Kidney (tissue), 14 donors: ENCODE data around the gene ARL15. TPM values are rescaled to one million over a fixed set of nuclear protein-coding genes. Genes with fewer than 3 reads are reported as not detected.

Source experiments
- DNase-seq, 5 donors: peaks; one replicate each; pipeline ENCODE4 v3.0.0-alpha.2; 2013 to 2020
- FAIRE-seq: peaks from 2 replicates; lab custom pipeline; 2012; peaks lifted over from hg19 to GRCh38; lab: Jason Lieb, UNC
- H3K27ac ChIP-seq, 2 donors: one replicate each; pipeline ENCODE4 v1.7.0; 2013; ENCODE audit warnings: low read depth in 2 of 2, low read length in 2 of 2, inconsistent platforms in 1 of 2
- H3K27me3 ChIP-seq: one replicate; pipeline ENCODE4 v1.7.1; 2013; ENCODE audit warnings: low read length, inconsistent platforms; ENCODE audit not compliant: control insufficient read depth, insufficient read depth
- H3K36me3 ChIP-seq, 3 donors: one replicate each; pipeline versions ENCODE4 v1.7.0 to v1.7.1; 2013; ENCODE audit warnings: low read length in 3 of 3, control low read depth in 1 of 3, inconsistent platforms in 1 of 3; ENCODE audit not compliant: insufficient read depth in 3 of 3, control insufficient read depth in 2 of 3
- H3K4me1 ChIP-seq, 3 donors: one replicate each; pipeline versions ENCODE4 v1.7.0 to v1.7.1; 2013; ENCODE audit warnings: low read length in 3 of 3, inconsistent platforms in 1 of 3, low read depth in 1 of 3; ENCODE audit not compliant: control insufficient read depth in 2 of 3, insufficient read depth in 2 of 3
- H3K4me3 ChIP-seq, 3 donors: one replicate each; pipeline versions ENCODE4 v1.7.0 to v1.8.1; 2013; ENCODE audit warnings: low read length in 3 of 3, control low read depth in 1 of 3, inconsistent platforms in 1 of 3
- H3K9ac ChIP-seq, 3 donors: one replicate each; pipeline versions ENCODE4 v1.7.0 to v1.7.1; 2013; ENCODE audit warnings: low read length in 3 of 3, control low read depth in 1 of 3, inconsistent platforms in 1 of 3
- H3K9me3 ChIP-seq, 3 donors: one replicate each; pipeline versions ENCODE4 v1.7.0 to v1.7.1; 2013; ENCODE audit warnings: low read length in 3 of 3, control low read depth in 1 of 3, inconsistent platforms in 1 of 3; ENCODE audit not compliant: control insufficient read depth in 2 of 3, insufficient read depth in 1 of 3
- intact Hi-C: fragments of 100-400 bp; cut with DNase I; formaldehyde crosslinking; loops from one replicate; pipeline ENCODE4 v1.11.1; 2022
- polyA plus RNA-seq: library from polyadenylated mRNA; stranded (reverse); fragments of 350-450 nt; fragmentation: Illumina TruSeq; extraction: RNeasy Lipid Tissue Mini Kit (QIAGEN cat#74804); gene quantifications from one replicate; pipeline ENCODE4 v1.2.3, GENCODE V29; 2014; ENCODE audit warnings: low read depth, low replicate concordance; ENCODE audit not compliant: insufficient read depth
- total RNA-seq: library from RNA; stranded (reverse); fragmentation: NEBNext Ultra II Directional; extraction: Animal tissue kit (Norgen Biotek cat#: 25700); gene quantifications from one replicate; pipeline ENCODE4 v1.2.1, GENCODE V29; 2021
- TF ChIP-seq, protein P1 (sequence below): IDR thresholded peaks from 3 replicates; pipeline ENCODE4 v1.5.1; 2012; ENCODE audit warnings: mild to moderate bottlenecking, moderate library complexity, borderline replicate concordance; ENCODE audit not compliant: insufficient read depth; ENCODE audit errors: extremely low read depth
- donor health status: control.
- donor health status: control.
- donor health status: control.
- donor health status: control.
- donor health status: control.
- donor health status: DM: yes; HTN: yes; CAD: no.
- donor health status: Normal renal cell carcinoma (clear cell type).

ARL15 gene
- total and polyA plus RNA-seq, 2 donors from 2014 or later, result 21.1 to 36.6 TPM

DNA sequence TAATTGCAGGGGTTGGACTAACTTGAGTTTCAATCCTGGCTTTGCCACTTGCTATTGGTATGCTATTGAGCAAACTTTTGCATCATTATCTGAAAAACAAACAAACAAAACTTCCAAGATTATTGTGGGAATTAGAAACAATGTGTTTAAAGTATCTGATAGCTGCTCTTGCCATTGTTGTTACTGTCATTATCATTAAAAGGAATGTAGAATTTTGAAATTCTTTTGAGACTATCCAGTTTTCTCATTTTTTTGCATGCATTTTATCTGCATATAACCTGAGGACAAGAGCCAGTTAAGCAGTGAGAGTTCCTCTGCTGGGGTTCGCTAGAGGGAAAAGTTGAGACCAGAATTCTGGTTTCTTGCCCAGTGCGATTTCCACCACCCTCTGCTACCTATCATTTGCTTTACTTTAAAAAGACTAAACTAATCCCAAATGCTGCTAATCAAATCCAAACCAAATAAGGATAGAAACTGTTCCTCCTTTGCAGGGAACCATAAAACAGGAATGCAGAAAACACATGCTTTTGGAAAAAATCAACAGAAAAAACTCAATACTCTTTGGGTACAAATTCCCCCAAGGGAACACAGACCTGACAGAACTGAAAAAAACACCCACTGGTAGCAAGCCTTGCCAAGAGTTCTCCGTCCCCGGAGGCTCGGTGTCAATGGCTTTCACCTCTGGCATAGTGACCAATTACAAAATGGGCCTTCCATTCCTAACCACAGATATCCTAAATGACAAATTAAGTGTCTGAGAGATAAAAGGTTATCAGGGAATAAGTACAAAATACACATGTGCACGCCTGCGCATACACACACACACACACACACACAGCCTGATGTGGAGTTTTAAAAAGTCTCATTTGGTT is 373.7 kb downstream of the ARL15 start:
- FAIRE-seq (no peak), DNase-seq (peak; percentile 51 to 90 (median 77))
- H3K27me3 ChIP-seq, result no peaks in the 10 kb centered on the region
- no peak overlapping the region for H3K9ac ChIP-seq
- H3K9me3 ChIP-seq, result no peaks in the 10 kb centered on the region
- peaks cover 0 to 3% (median 0%) of the 10 kb centered on the region in 3 donors for H3K4me1 ChIP-seq
- no peak overlapping the region for H3K4me3 ChIP-seq
- TF ChIP-seq, protein P1, sequence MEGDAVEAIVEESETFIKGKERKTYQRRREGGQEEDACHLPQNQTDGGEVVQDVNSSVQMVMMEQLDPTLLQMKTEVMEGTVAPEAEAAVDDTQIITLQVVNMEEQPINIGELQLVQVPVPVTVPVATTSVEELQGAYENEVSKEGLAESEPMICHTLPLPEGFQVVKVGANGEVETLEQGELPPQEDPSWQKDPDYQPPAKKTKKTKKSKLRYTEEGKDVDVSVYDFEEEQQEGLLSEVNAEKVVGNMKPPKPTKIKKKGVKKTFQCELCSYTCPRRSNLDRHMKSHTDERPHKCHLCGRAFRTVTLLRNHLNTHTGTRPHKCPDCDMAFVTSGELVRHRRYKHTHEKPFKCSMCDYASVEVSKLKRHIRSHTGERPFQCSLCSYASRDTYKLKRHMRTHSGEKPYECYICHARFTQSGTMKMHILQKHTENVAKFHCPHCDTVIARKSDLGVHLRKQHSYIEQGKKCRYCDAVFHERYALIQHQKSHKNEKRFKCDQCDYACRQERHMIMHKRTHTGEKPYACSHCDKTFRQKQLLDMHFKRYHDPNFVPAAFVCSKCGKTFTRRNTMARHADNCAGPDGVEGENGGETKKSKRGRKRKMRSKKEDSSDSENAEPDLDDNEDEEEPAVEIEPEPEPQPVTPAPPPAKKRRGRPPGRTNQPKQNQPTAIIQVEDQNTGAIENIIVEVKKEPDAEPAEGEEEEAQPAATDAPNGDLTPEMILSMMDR, result no peak
- no peak overlapping the region for H3K27ac ChIP-seq
- no peaks in the 10 kb centered on the region for H3K36me3 ChIP-seq
- intact Hi-C loops, result no loop called here

DNA sequence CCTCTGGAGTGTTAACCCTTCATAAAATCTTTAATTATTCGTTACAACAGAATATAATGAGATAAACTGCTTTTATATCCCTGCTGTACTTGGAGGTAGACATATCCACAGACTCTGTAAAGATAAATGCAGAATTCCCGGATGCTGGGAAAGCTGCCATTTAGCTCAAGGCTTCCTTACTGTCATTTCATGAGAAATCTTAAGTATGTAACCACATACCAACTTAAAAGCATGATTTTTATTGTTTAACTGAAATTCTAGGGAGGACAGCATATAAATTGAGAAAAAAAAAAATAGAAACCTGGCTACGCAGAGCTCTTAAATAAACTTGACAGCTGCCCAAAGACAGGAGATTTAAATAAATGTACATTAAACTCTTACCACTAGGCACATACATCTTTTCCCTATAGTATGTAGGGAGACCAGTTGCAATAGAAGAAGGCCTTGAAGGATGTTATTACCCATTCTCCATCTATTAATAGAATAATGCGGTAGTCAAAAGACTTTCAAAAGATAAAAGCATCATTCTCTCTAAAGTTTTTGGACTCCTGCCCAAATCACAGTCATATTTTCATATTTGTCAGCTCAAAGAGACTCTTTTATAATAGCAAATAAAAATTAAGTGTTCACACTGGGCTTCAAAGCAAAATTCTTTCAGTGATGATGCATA is 376.1 kb downstream of the ARL15 start:
- intact Hi-C loops, result no loop called here
- FAIRE-seq, result no peak
- DNase-seq, result peak in 3 of 5 donors; percentile 27 to 86 (median 64)

DNA sequence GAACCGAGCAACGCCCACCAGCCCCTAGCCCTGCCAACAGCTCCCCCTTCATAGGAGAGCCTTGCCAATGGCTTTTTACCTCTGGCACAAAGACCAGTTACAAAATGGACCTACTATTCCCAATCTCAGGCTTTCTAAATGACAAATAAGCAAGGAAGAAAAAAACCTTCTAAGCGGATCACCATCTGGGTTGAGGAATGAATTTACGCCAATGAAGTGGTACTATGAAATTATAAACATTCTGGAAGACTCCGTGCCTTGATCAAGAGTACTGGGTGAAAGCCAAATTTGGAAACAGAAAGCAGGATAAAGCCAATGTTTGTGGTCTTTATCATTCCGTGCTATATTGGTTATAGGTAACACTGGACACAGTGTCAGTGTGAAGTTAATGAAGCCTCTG is 378.0 kb downstream of the ARL15 start:
- intact Hi-C loops, result no loop called here
- no peaks in the 10 kb centered on the region for H3K36me3 ChIP-seq
- peaks cover 0 to 3% (median 0%) of the 10 kb centered on the region in 3 donors for H3K4me1 ChIP-seq
- H3K9me3 ChIP-seq, result no peaks in the 10 kb centered on the region
- DNase-seq, result no peak
- no peak for FAIRE-seq
- no peak overlapping the region for H3K4me3 ChIP-seq
- H3K27me3 ChIP-seq, result no peaks in the 10 kb centered on the region
- H3K9ac ChIP-seq, result no peak overlapping the region
- H3K27ac ChIP-seq, result no peak overlapping the region
- TF ChIP-seq, protein P1, result no peak

More for the DNA sequence above, 376.1 kb downstream of the ARL15 start:
- H3K9me3 ChIP-seq, result no peaks in the 10 kb centered on the region
- H3K4me1 ChIP-seq, result peaks cover 0 to 3% (median 0%) of the 10 kb centered on the region in 3 donors
- no peak overlapping the region for H3K9ac ChIP-seq
- H3K4me3 ChIP-seq, result no peak overlapping the region
- H3K27ac ChIP-seq, result no peak overlapping the region
- no peaks in the 10 kb centered on the region for H3K27me3 ChIP-seq
- no peaks in the 10 kb centered on the region for H3K36me3 ChIP-seq
- TF ChIP-seq, protein P1, result no peak
